NCI-H2196 treated with DMSO at 0.1 percent for 48 hours (cell line): Measurements from ENCODE around the gene CUX1.
"Not testable (repeated sequence)": the region's sequence is repeated elsewhere in the genome, so short reads cannot be mapped to it uniquely, and the experiment has no call there.

ENCODE experiments used
- DNase-seq: peaks from one replicate; lab custom pipeline; 2025; ENCODE audit not compliant: unreplicated experiment; lab: John Stamatoyannopoulos, UW

Gene CUX1

GRCh38 chr7:101853684-101854083 lies 36.3 kb downstream of the CUX1 start:
- DNase-seq, result no peak

- no peak for DNase-seq
Observed at GRCh38 chr7:101854084-101854865, 36.8 kb downstream of the CUX1 start.

GRCh38 chr7:101856473-101857357 lies 39.3 kb downstream of the CUX1 start:
- DNase-seq, result peak; percentile 98

GRCh38 chr7:101857358-101857811 lies 40.0 kb downstream of the CUX1 start:
- no peak for DNase-seq

- no peak for DNase-seq
Observed at GRCh38 chr7:101858437-101859385, 41.3 kb downstream of the CUX1 start.

GRCh38 chr7:101859411-101860106 lies 42.1 kb downstream of the CUX1 start:
- no peak for DNase-seq

GRCh38 chr7:101860316-101861217 lies 43.1 kb downstream of the CUX1 start:
- no peak for DNase-seq

GRCh38 chr7:101861218-101861775 lies 43.9 kb downstream of the CUX1 start:
- DNase-seq, result no peak

GRCh38 chr7:101862280-101863220 lies 45.1 kb downstream of the CUX1 start:
- DNase-seq, result no peak

GRCh38 chr7:101863598-101863997 lies 46.2 kb downstream of the CUX1 start:
- DNase-seq, result no peak

- DNase-seq, result no peak
Observed at GRCh38 chr7:101864039-101864438, 46.6 kb downstream of the CUX1 start.

GRCh38 chr7:101865031-101865430 lies 47.6 kb downstream of the CUX1 start:
- DNase-seq, result no peak

GRCh38 chr7:101865455-101865854 lies 48.0 kb downstream of the CUX1 start:
- no peak for DNase-seq

- no peak for DNase-seq
Observed at GRCh38 chr7:101866328-101866727, 48.9 kb downstream of the CUX1 start.

GRCh38 chr7:101867265-101867664 lies 49.8 kb downstream of the CUX1 start:
- DNase-seq, result no peak

GRCh38 chr7:101867681-101868080 lies 50.3 kb downstream of the CUX1 start:
- not testable (repeated sequence) for DNase-seq

- no peak for DNase-seq
Observed at GRCh38 chr7:101868191-101868950, 50.9 kb downstream of the CUX1 start.
